ENCODE results near the gene FSD2. TPM values are rescaled to one million over a fixed set of nuclear protein-coding genes. Genes with fewer than 3 reads are reported as not detected.

FSD2 gene
- total and polyA plus RNA-seq, 10 of the 15 experiments (the other 5 are each of a cell fraction or from before 2014, with no cell fraction given), result under 0.01 to 0.39 (median 0.07) TPM; not detected in 3

GRCh38 chr15:82809308-82810060 is 3.6 kb upstream of the FSD2 start, which contains the start of gene WHAMM (continued):
- peak in 1 of 3 experiments; percentile 14; a peak in 1 of 6 replicates for TF ChIP-seq CTCF (IDR thresholded peaks at IDR 0.05 in 2 of 3, conservative IDR thresholded peaks at IDR 0.05 in 1 of 3; ENCODE audit: control insufficient read depth in 2 of 3, extremely low read depth in 1 of 3, insufficient read depth in 1 of 3, low read depth in 3 of 3, low read length in 3 of 3)
- TF ChIP-seq CEBPZ (IDR thresholded peaks at IDR 0.05; ENCODE audit: low read depth, low read length), result peak; percentile 49; the same call in 1 of the 2 replicates
- TF ChIP-seq NR2C2 (IDR thresholded peaks at IDR 0.05; ENCODE audit: borderline replicate concordance, control insufficient read depth, insufficient read length, low read depth), result no peak
- no peak for TF ChIP-seq SUPT20H (IDR thresholded peaks at IDR 0.05; ENCODE audit: borderline replicate concordance, control insufficient read depth, low read depth, low read length)
- TF ChIP-seq CBFB (IDR thresholded peaks at IDR 0.05; ENCODE audit: low read depth), result 0 out of 2 replicates have a peak, but pooled peaks have one; percentile 56
- no peak for TF ChIP-seq BMI1 (IDR thresholded peaks at IDR 0.05; ENCODE audit: borderline replicate concordance)
- no peak for TF ChIP-seq WRNIP1 (IDR thresholded peaks at IDR 0.05; ENCODE audit: borderline replicate concordance, low read depth, low read length)
- TF ChIP-seq EP300 (IDR thresholded peaks at IDR 0.05; ENCODE audit: borderline replicate concordance in 1 of 2, control insufficient read depth in 1 of 2, low read depth in 2 of 2, low read length in 2 of 2), result 0 out of 4 replicates have a peak, but pooled peaks of 1 of the 2 experiments have one; percentile 14
- peak; percentile 85 for TF ChIP-seq RFX5 (IDR thresholded peaks at IDR 0.05; ENCODE audit: low read depth, low read length)
- TF ChIP-seq CHD2 (IDR thresholded peaks at IDR 0.05; ENCODE audit: borderline replicate concordance, low read depth, low read length), result peak; percentile 95
- TF ChIP-seq DPF2 (IDR thresholded peaks at IDR 0.05), result peak; percentile 86
- TF ChIP-seq EGR1 (IDR thresholded peaks at IDR 0.05; ENCODE audit: borderline replicate concordance in 1 of 2, low read depth in 2 of 2, low read length in 2 of 2), result no peak
- TF ChIP-seq MEF2B (IDR thresholded peaks at IDR 0.05; ENCODE audit: partially characterized antibody, poor library complexity, severe bottlenecking), result no peak
- TF ChIP-seq SUZ12 (IDR thresholded peaks at IDR 0.05; ENCODE audit: unreplicated experiment), result no peak
- TF ChIP-seq SKIL (IDR thresholded peaks at IDR 0.05; ENCODE audit: low read depth, poor library complexity, severe bottlenecking), result no peak
- TF ChIP-seq RAD21 (IDR thresholded peaks at IDR 0.05; ENCODE audit: insufficient read depth, low read depth, low read length), result no peak
- TF ChIP-seq LARP7 (IDR thresholded peaks at IDR 0.05), result peak; percentile 79
- TF ChIP-seq NFYB (IDR thresholded peaks at IDR 0.05; ENCODE audit: insufficient read depth, low read depth, low read length), result peak; percentile 99
- peak; percentile 94 for TF ChIP-seq IRF3 (IDR thresholded peaks at IDR 0.05)
- TF ChIP-seq ZNF217 (IDR thresholded peaks at IDR 0.05), result no peak

Measured in GM12878 (cell line).